Measurements from ENCODE around the gene AIPL1. TPM values are rescaled to one million over a fixed set of nuclear protein-coding genes. Genes with fewer than 3 reads are reported as not detected.

The AIPL1 gene
- total and polyA plus RNA-seq, 2 experiments from 2014 or later = not detected

GRCh38 chr17:6384481-6384880, 50.4 kb downstream of the AIPL1 start:
- H3K4me1 ChIP-seq (ENCODE audit: insufficient read depth) = no peaks in the 10 kb centered on the region
- WGBS (ENCODE audit: low lambda C conversion rate, missing lambda C conversion rate) = 87% methylated on average over 5 of the region's 5 CpGs
- H3K9me3 ChIP-seq (ENCODE audit: low read depth) = no peaks in the 10 kb centered on the region
- H3K4me3 ChIP-seq = no peak overlapping the region
- no peak overlapping the region for H3K4me2 ChIP-seq
- no peaks in the 10 kb centered on the region for H3K36me3 ChIP-seq (replicated peaks; ENCODE audit: insufficient read depth, low read depth)
- no peaks in the 10 kb centered on the region for H3K9me2 ChIP-seq (replicated peaks; ENCODE audit: insufficient read depth)
- TF ChIP-seq CTCF (IDR thresholded peaks at IDR 0.05; ENCODE audit: poor library complexity) (no peak), EZH2 (IDR thresholded peaks at IDR 0.05; ENCODE audit: borderline replicate concordance) (no peak), EZH2phosphoT487 (IDR thresholded peaks at IDR 0.05; ENCODE audit: low read depth, severe bottlenecking, unreplicated experiment) (no peak)
- no peaks in the 10 kb centered on the region for H3K27me3 ChIP-seq
- H3K79me2 ChIP-seq = no peaks in the 10 kb centered on the region
- no peaks in the 10 kb centered on the region for H4K20me1 ChIP-seq (ENCODE audit: insufficient read depth, poor library complexity, severe bottlenecking)
- H3K27ac ChIP-seq = no peak overlapping the region
- DNase-seq (ENCODE audit: low spot score) = no peak
- no peak overlapping the region for H2AFZ ChIP-seq

- H3K9me2 ChIP-seq (replicated peaks; ENCODE audit: insufficient read depth) = no peaks in the 10 kb centered on the region
- H3K27me3 ChIP-seq = no peaks in the 10 kb centered on the region
- no peak overlapping the region for H2AFZ ChIP-seq
- DNase-seq (ENCODE audit: low spot score) = no peak
- H3K4me1 ChIP-seq (ENCODE audit: insufficient read depth) = no peaks in the 10 kb centered on the region
- H3K79me2 ChIP-seq = no peaks in the 10 kb centered on the region
- H3K4me3 ChIP-seq = no peak overlapping the region
- TF ChIP-seq CTCF (IDR thresholded peaks at IDR 0.05; ENCODE audit: poor library complexity) (no peak), EZH2 (IDR thresholded peaks at IDR 0.05; ENCODE audit: borderline replicate concordance) (no peak), EZH2phosphoT487 (IDR thresholded peaks at IDR 0.05; ENCODE audit: low read depth, severe bottlenecking, unreplicated experiment) (no peak)
- no peak overlapping the region for H3K27ac ChIP-seq
- H3K9me3 ChIP-seq (ENCODE audit: low read depth) = no peaks in the 10 kb centered on the region
- no peaks in the 10 kb centered on the region for H3K36me3 ChIP-seq (replicated peaks; ENCODE audit: insufficient read depth, low read depth)
- no peak overlapping the region for H3K4me2 ChIP-seq
- H4K20me1 ChIP-seq (ENCODE audit: insufficient read depth, poor library complexity, severe bottlenecking) = no peaks in the 10 kb centered on the region
- 88% methylated on average over 13 of the region's 13 CpGs for WGBS (ENCODE audit: low lambda C conversion rate, missing lambda C conversion rate)
Measured at GRCh38 chr17:6381526-6382465, 53.1 kb downstream of the AIPL1 start.

GRCh38 chr17:6380915-6381438, 53.9 kb downstream of the AIPL1 start:
- Histone ChIP-seq H3K36me3 (replicated peaks; ENCODE audit: insufficient read depth, low read depth) (no peaks in the 10 kb centered on the region), H4K20me1 (ENCODE audit: insufficient read depth, poor library complexity, severe bottlenecking) (no peaks in the 10 kb centered on the region), H3K4me3 (no peak overlapping the region), H3K9me2 (replicated peaks; ENCODE audit: insufficient read depth) (no peaks in the 10 kb centered on the region), H3K4me1 (ENCODE audit: insufficient read depth) (no peaks in the 10 kb centered on the region), H2AFZ (no peak overlapping the region), H3K27me3 (no peaks in the 10 kb centered on the region), H3K9me3 (ENCODE audit: low read depth) (no peaks in the 10 kb centered on the region), H3K4me2 (no peak overlapping the region), H3K27ac (no peak overlapping the region), H3K79me2 (no peaks in the 10 kb centered on the region)
- WGBS (ENCODE audit: low lambda C conversion rate, missing lambda C conversion rate) = 96% methylated on average over 6 of the region's 6 CpGs
- no peak for TF ChIP-seq CTCF (IDR thresholded peaks at IDR 0.05; ENCODE audit: poor library complexity)
- TF ChIP-seq EZH2 (IDR thresholded peaks at IDR 0.05; ENCODE audit: borderline replicate concordance) = no peak
- TF ChIP-seq EZH2phosphoT487 (IDR thresholded peaks at IDR 0.05; ENCODE audit: low read depth, severe bottlenecking, unreplicated experiment) = no peak
- no peak for DNase-seq (ENCODE audit: low spot score)
